HEK293T (cell line): ENCODE data around the gene RPLP2.

Experiments used
- CTCF ChIA-PET: fragments of 350-600 bp; formaldehyde crosslinking; extraction: SDS; loops from one replicate; lab custom pipeline; 2021; ENCODE audit warnings: antibody characterized with exemption, inconsistent platforms; lab: Yijun Ruan, JAX
- POLR2A ChIA-PET: fragments of 350-600 bp; formaldehyde crosslinking; extraction: SDS; loops from one replicate; lab custom pipeline; 2020; ENCODE audit warnings: antibody characterized with exemption, inconsistent platforms; lab: Yijun Ruan, JAX
- DNase-seq: peaks from one replicate; pipeline ENCODE4 v3.0.0; 2012; ENCODE audit warnings: mixed read lengths; ENCODE audit errors: extremely low spot score
- ARNT ChIP-seq: fragments of 450-650 bp; IDR thresholded peaks from 2 replicates; pipeline ENCODE4 v1.6.1; 2017; ENCODE audit warnings: mild to moderate bottlenecking
- BHLHE40 ChIP-seq: fragments of 450-650 bp; IDR thresholded peaks from 2 replicates; pipeline ENCODE4 v1.6.1; 2016; ENCODE audit warnings: mild to moderate bottlenecking, moderate library complexity, borderline replicate concordance
- CTBP1 ChIP-seq: fragments of 450-650 bp; IDR thresholded peaks from 2 replicates; pipeline ENCODE4 v1.6.1; 2016; ENCODE audit warnings: borderline replicate concordance
- ELF4 ChIP-seq: fragments of 450-650 bp; IDR thresholded peaks from 2 replicates; pipeline ENCODE4 v1.6.1; 2017; ENCODE audit warnings: antibody characterized with exemption
- FOXA1 ChIP-seq: fragments of 450-650 bp; IDR thresholded peaks from 2 replicates; pipeline ENCODE4 v1.6.1; 2016; ENCODE audit warnings: mild to moderate bottlenecking
- FOXK2 ChIP-seq: fragments of 450-650 bp; IDR thresholded peaks from 2 replicates; pipeline ENCODE4 v1.6.1; 2016; ENCODE audit warnings: mild to moderate bottlenecking
- FOXM1 ChIP-seq: fragments of 450-650 bp; IDR thresholded peaks from 2 replicates; pipeline ENCODE4 v1.6.1; 2017; ENCODE audit warnings: mild to moderate bottlenecking, borderline replicate concordance
- HDGF ChIP-seq: fragments of 450-650 bp; IDR thresholded peaks from 2 replicates; pipeline ENCODE4 v1.6.1; 2017; ENCODE audit warnings: antibody characterized with exemption, borderline replicate concordance
- L3MBTL2 ChIP-seq: fragments of 450-650 bp; conservative IDR thresholded peaks from 2 replicates; pipeline ENCODE4 v1.6.1; 2016; ENCODE audit warnings: mild to moderate bottlenecking
- LEF1 ChIP-seq: fragments of 450-650 bp; IDR thresholded peaks from 2 replicates; pipeline ENCODE4 v1.6.1; 2017; ENCODE audit warnings: mild to moderate bottlenecking, borderline replicate concordance
- NFRKB ChIP-seq: fragments of 450-650 bp; IDR thresholded peaks from 2 replicates; pipeline ENCODE4 v1.6.1; 2016; ENCODE audit warnings: mild to moderate bottlenecking, moderate library complexity
- SP1 ChIP-seq: fragments of 450-650 bp; IDR thresholded peaks from 2 replicates; pipeline ENCODE4 v1.6.1; 2017
- SUZ12 ChIP-seq: fragments of 450-650 bp; IDR thresholded peaks from 2 replicates; pipeline ENCODE4 v1.6.1; 2016; ENCODE audit warnings: mild to moderate bottlenecking
- TARDBP ChIP-seq: fragments of 450-650 bp; IDR thresholded peaks from 2 replicates; pipeline ENCODE4 v1.6.1; 2016
- ZNF384 ChIP-seq: fragments of 450-650 bp; IDR thresholded peaks from 2 replicates; pipeline ENCODE4 v1.6.1; 2016
- TF ChIP-seq, protein P1 (sequence below): fragments of 450-650 bp; IDR thresholded peaks from 2 replicates; pipeline ENCODE4 v1.6.1; 2016

The RPLP2 gene

DNA sequence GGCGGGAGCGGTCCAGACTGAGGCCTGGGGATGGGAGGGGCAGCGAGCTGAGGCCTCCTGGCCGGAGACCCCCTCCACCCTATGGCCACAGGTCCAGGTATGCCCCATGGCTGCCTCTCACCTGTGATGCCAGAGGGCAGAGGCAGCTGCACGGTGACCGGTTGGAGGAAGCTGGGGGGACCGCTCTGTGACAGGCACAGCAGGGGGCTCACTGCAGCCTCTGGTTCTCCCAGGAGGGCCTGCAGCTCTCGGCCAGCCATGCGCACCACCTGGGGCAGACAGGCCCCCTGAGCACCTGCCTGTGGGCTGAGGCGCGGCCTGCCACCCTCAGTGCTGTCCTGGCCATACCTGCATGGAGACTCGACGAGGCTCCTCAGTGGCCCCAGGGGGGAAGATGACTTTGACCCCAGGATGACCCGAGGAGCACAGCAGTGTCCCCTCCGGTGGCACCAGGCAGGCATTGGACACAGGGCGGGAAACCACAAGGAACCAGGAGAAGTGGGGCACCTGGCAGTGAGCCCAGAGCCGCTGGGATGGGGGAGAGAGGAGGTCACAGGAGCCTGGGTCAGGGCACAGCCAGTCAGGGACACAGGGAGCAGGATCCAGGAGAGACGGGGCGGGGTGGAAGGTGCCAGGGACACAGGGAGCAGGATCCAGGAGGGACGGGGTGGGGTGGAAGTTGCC lies 8.5 kb upstream of the RPLP2 start:
- POLR2A ChIA-PET = no interaction called here
- DNase-seq = no peak
- CTCF ChIA-PET = no interaction called here
- TF ChIP-seq, protein P1, sequence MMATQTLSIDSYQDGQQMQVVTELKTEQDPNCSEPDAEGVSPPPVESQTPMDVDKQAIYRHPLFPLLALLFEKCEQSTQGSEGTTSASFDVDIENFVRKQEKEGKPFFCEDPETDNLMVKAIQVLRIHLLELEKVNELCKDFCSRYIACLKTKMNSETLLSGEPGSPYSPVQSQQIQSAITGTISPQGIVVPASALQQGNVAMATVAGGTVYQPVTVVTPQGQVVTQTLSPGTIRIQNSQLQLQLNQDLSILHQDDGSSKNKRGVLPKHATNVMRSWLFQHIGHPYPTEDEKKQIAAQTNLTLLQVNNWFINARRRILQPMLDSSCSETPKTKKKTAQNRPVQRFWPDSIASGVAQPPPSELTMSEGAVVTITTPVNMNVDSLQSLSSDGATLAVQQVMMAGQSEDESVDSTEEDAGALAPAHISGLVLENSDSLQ = no peak
- TF ChIP-seq ARNT (no peak), SUZ12 (no peak), ZNF384 (no peak), FOXA1 (no peak), LEF1 (no peak), BHLHE40 (no peak), FOXM1 (no peak), HDGF (no peak), CTBP1 (no peak)

DNA sequence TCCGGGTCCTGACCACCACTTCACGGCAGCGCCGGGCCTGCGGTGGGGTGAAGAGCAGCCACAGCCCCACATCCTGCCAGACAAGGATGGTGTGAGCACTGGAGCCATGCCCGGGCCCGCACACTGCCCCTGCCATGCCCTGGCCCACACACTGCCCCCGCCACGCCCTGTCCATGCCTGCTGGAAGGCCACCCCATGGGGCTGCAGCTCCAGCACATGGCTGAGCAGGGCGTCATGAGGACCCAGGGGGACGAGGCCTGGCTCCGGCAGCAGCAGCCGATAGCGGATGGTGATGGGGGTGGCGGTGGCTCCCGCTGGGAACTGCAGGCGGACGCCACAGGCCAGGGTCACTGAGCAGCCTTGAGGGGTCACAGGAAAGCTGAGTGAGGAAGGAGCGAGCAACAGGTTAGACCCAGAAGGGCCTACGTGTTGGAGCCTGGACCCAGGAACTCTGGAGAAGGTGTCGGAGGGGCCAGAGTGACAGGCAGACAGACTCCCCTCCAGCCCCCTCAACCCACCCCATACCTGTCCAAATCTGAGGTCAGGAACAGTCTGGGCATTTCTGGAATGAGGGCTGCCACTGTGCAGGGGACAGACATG lies 7.6 kb upstream of the RPLP2 start:
- no peak for TF ChIP-seq HDGF
- TF ChIP-seq LEF1 = no peak
- TF ChIP-seq FOXM1 = no peak
- TF ChIP-seq ARNT = no peak
- no peak for TF ChIP-seq ZNF384
- TF ChIP-seq SUZ12 = no peak
- no peak for TF ChIP-seq BHLHE40
- no peak for TF ChIP-seq SP1
- no peak for TF ChIP-seq TARDBP
- TF ChIP-seq ELF4 = no peak
- TF ChIP-seq NFRKB = no peak
- no peak for TF ChIP-seq FOXK2
- no peak for TF ChIP-seq L3MBTL2
- no peak for TF ChIP-seq CTBP1
- TF ChIP-seq, protein P1 = no peak
- TF ChIP-seq FOXA1 = no peak
- ChIA-PET POLR2A (interaction anchor here (1.2 kb wide), 1 partner anchor 55 kb away, joined by 3 read pairs; the partner anchor contains the start of gene TALDO1), CTCF (no interaction called here)
- DNase-seq = no peak

DNA sequence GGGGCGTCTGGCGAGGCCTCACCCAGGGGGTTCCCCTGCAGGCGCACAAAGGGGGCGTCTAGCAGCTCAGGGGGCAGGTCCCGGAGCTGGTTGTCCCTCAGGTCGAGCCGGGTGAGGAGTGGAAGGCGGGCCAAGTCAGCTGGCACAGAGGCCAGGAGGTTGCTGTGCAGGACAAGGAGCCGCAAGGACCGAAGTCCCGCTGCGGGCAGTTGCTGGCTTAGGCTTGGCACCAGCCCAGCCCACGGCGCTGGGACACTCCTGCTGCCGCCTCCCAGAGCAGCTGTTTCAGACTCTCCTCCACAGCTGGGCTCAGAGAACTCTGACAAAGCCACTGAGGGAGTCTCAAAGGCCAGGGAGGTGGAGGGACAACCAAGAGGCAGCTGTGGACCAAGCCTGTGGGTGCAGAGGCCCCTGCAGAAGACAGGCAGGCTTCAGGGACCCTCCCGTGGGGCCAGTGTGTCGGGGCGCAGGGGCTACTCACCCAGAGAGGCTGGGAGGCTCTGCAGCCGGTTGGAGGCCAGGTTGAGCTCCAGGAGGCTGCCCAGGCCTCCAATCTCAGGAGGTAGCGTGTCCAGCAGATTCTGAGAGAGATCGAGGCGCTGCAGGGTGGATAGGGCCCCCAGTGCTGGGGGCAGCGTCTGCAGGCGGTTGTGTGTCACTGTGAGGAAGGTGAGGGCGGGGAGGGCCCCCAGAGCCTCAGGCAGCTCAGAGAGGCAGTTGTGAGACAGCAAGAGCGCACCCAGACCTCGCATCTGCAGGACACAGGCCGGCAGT lies 6.9 kb upstream of the RPLP2 start:
- CTCF ChIA-PET = no interaction called here
- TF ChIP-seq, protein P1 = no peak
- TF ChIP-seq TARDBP (no peak), L3MBTL2 (no peak), BHLHE40 (no peak), ARNT (no peak), ELF4 (no peak), NFRKB (no peak)
- no peak for DNase-seq
- POLR2A ChIA-PET = interaction anchor here (0.9 to 2.7 kb wide), 3 partner anchors 9 to 55 kb away, joined by 3 to 14 read pairs (median 3); partner anchors contain the start of gene TALDO1

DNA sequence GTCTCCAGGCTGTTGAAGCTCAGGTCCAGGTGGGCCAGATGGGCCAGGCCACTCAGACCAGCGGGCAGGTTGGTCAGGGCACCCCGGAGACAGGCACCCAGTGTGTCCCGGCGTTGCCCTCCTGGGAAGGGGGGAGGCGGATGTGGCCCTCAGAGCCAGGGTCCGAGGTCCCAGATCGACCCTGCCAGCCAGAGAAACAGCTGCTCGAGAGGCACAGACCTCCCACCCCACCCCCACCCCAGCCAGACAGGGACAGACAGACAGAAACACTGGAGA lies 6.4 kb upstream of the RPLP2 start:
- TF ChIP-seq ARNT (no peak), CTBP1 (no peak)
- DNase-seq = no peak
- POLR2A ChIA-PET = interaction anchor here (0.9 to 2.7 kb wide), 4 partner anchors 10 to 56 kb away, joined by 3 to 14 read pairs (median 4); partner anchors contain the start of gene TALDO1
- CTCF ChIA-PET = no interaction called here

DNA sequence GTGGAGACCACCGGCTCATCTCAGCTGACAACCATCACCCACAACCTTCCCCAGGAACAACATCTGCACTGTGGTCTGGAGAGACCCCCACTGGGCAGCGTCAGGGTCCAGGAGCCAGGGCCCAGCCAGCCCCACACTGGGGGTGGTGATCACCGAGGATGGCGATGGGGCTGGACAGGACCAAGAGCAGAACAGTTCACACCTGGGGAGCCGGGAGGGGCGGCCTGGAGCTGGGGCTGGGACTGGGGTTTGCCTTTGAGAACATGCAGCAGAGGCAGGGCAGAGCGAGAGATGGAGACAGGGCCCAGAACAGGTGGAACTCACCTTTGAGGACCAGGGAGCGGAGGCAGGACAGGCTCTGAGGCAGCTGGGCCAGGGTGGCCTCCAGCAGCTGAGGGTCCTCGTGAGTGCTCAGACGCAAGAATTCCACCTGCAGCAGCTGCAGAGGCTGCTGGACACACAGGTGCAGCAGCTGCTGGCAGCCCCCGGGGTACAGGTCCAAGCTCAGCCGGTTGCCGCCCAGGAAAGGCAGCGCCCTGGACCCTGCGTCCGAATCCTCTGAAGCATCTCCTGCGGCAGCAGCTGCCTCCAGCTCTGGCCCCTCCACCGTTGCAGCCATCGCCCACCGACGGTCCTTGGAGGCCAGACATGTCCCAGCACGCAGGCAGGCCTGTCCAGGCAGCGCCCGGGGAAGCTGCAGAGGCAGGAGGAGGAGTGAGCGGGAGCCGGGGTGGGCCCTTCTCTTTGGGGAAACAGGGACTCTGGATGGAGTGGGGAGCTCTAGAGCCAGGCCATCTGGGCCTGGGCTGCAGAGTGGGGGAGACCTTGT lies 5.8 kb upstream of the RPLP2 start:
- ChIA-PET POLR2A (interaction anchor here (0.9 to 2.7 kb wide), 4 partner anchors 8 to 28 kb away, joined by 3 to 14 read pairs (median 6); no protein-coding TSS in a partner anchor), CTCF (interaction anchor here (1.2 kb wide), 1 partner anchor 40 kb away, joined by 3 read pairs; no protein-coding TSS in a partner anchor)
- DNase-seq = no peak
- TF ChIP-seq FOXM1 (no peak), TARDBP (no peak), SUZ12 (no peak), LEF1 (no peak), L3MBTL2 (no peak), BHLHE40 (no peak), NFRKB (no peak), CTBP1 (no peak), SP1 (no peak), FOXK2 (no peak), HDGF (no peak), ZNF384 (no peak)
- TF ChIP-seq, protein P1 = no peak
